Prostate gland (tissue), 2 donors: ENCODE data around the gene FGF2.

ENCODE experiments used
- CTCF ChIP-seq, 4 experiments: fragments of 200-600 bp in 2 of 4; fragments of 450-650 bp in 2 of 4; sonication (generic) in 2 of 4; IDR thresholded peaks; 1 replicate in 3 of 4; 2 replicates in 1 of 4; pipeline ENCODE4 v1.5.1; 2016 to 2019; ENCODE audit warnings: antibody characterized with exemption in 4 of 4, mild to moderate bottlenecking in 2 of 4, moderate library complexity in 2 of 4
- POLR2A ChIP-seq: fragments of 450-650 bp; IDR thresholded peaks from one replicate; pipeline ENCODE4 v1.6.1; 2016; ENCODE audit warnings: antibody characterized with exemption, mild to moderate bottlenecking
- POLR2AphosphoS5 ChIP-seq: sonication (generic); formaldehyde crosslinking; IDR thresholded peaks from one replicate; pipeline ENCODE4 v1.6.1; 2017; ENCODE audit warnings: antibody characterized with exemption

- TF ChIP-seq POLR2A, result no peak
- TF ChIP-seq CTCF (IDR thresholded peaks at IDR 0.05), result no peak
- no peak for TF ChIP-seq POLR2AphosphoS5
Observed at GRCh38 chr4:122815248-122815647, 11.4 kb upstream of the FGF2 start.
